MCF 10A (cell line): ENCODE results near the gene ZNF618. TPM values are rescaled to one million over a fixed set of nuclear protein-coding genes. Genes with fewer than 3 reads are reported as not detected.

Source experiments
- BruUV-seq: library from RNA; stranded (reverse); fragments of 400-500 nt; replicated peaks from 2 replicates; lab custom pipeline; 2021; lab: Mats Ljungman, UMichigan
- CTCF ChIA-PET: fragments of 300-600 bp; sonication (Branson Sonifier 250); formaldehyde crosslinking; extraction: SDS; loops from one replicate; lab custom pipeline; 2021; ENCODE audit warnings: antibody characterized with exemption, inconsistent platforms; lab: Yijun Ruan, JAX
- POLR2A ChIA-PET: fragments of 300-600, 350-650 bp; sonication (Branson Sonifier 250); formaldehyde crosslinking; extraction: SDS; loops from one replicate; lab custom pipeline; 2020; ENCODE audit warnings: antibody characterized with exemption, inconsistent platforms; lab: Yijun Ruan, JAX
- DNase-seq: peaks from one replicate; pipeline ENCODE4 v3.0.0-alpha.2; 2018; ENCODE audit not compliant: unreplicated experiment
- H3K27ac Mint-ChIP-seq: one replicate; pipeline ENCODE4 v1.8.0; 2022; ENCODE audit warnings: mild to moderate bottlenecking, low read depth, mixed read lengths; ENCODE audit not compliant: unreplicated experiment
- H3K27me3 Mint-ChIP-seq: one replicate; pipeline ENCODE4 v1.8.0; 2022; ENCODE audit warnings: mixed read lengths; ENCODE audit not compliant: insufficient read depth, unreplicated experiment
- H3K36me3 Mint-ChIP-seq: one replicate; pipeline ENCODE4 v1.8.0; 2022; ENCODE audit warnings: mild to moderate bottlenecking, moderate library complexity, mixed read lengths; ENCODE audit not compliant: insufficient read depth, unreplicated experiment
- H3K4me1 Mint-ChIP-seq: one replicate; pipeline ENCODE4 v1.8.0; 2022; ENCODE audit warnings: mixed read lengths; ENCODE audit not compliant: insufficient read depth, unreplicated experiment
- H3K4me3 Mint-ChIP-seq: one replicate; pipeline ENCODE4 v1.8.0; 2022; ENCODE audit warnings: mild to moderate bottlenecking, moderate library complexity, mixed read lengths; ENCODE audit not compliant: unreplicated experiment
- H3K9me3 Mint-ChIP-seq: one replicate; pipeline ENCODE4 v1.8.0; 2022; ENCODE audit warnings: mixed read lengths; ENCODE audit not compliant: unreplicated experiment
- CTCF ChIP-seq: fragments of 200-600 bp; IDR thresholded peaks from one replicate; pipeline ENCODE4 v1.8.0; 2022; ENCODE audit warnings: antibody characterized with exemption, mild to moderate bottlenecking; ENCODE audit not compliant: unreplicated experiment
- intact Hi-C: fragments of 100-400 bp; cut with micrococcal nuclease; formaldehyde crosslinking; loops from 2 replicates; pipeline ENCODE4 v1.14.1; 2022
- total RNA-seq: library from RNA; stranded (reverse); gene quantifications from 2 replicates; pipeline ENCODE4 v1.2.3, GENCODE V29; 2022

The ZNF618 gene
- total RNA-seq, 1 experiment from 2014 or later: 4.8 TPM

- ChIA-PET POLR2A (interaction anchor here (0.6 to 1.3 kb wide), 3 partner anchors 17 to 282 kb away, joined by 3 to 4 read pairs (median 3); no protein-coding TSS in a partner anchor), CTCF (no interaction called here)
- intact Hi-C loops: no loop called here
- Mint-ChIP-seq H3K4me3 (peak overlapping the region; percentile 18), H3K27ac (peak overlapping the region; percentile 88), H3K27me3 (no peaks in the 10 kb centered on the region), H3K36me3 (no peaks in the 10 kb centered on the region), H3K4me1 (peaks cover 26% of the 10 kb centered on the region), H3K9me3 (no peaks in the 10 kb centered on the region)
- no TSS peak for BruUV-seq
- peak; percentile 70 for DNase-seq
- no peak for TF ChIP-seq CTCF
Observed at GRCh38 chr9:113957821-113958341, 81.8 kb downstream of the ZNF618 start.

GRCh38 chr9:113958556-113958955 lies 82.4 kb downstream of the ZNF618 start:
- Mint-ChIP-seq H3K27me3 (no peaks in the 10 kb centered on the region), H3K4me3 (no peak overlapping the region), H3K36me3 (no peaks in the 10 kb centered on the region), H3K4me1 (peaks cover 26% of the 10 kb centered on the region), H3K27ac (no peak overlapping the region), H3K9me3 (no peaks in the 10 kb centered on the region)
- ChIA-PET CTCF (no interaction called here), POLR2A (interaction anchor here (1.3 kb wide), 1 partner anchor 16 kb away, joined by 3 read pairs; no protein-coding TSS in a partner anchor)
- BruUV-seq: no TSS peak
- intact Hi-C loops: no loop called here
- TF ChIP-seq CTCF: no peak
- DNase-seq: no peak

- no peak overlapping the region for H3K27ac Mint-ChIP-seq
- no TSS peak for BruUV-seq
- DNase-seq: no peak
- no peaks in the 10 kb centered on the region for H3K9me3 Mint-ChIP-seq
- TF ChIP-seq CTCF: no peak
- H3K27me3 Mint-ChIP-seq: no peaks in the 10 kb centered on the region
- ChIA-PET POLR2A (no interaction called here), CTCF (interaction anchor here (0.6 kb wide), 1 partner anchor 78 kb away, joined by 3 read pairs; no protein-coding TSS in a partner anchor)
- H3K4me3 Mint-ChIP-seq: no peak overlapping the region
- intact Hi-C loops: no loop called here
- H3K4me1 Mint-ChIP-seq: peaks cover 13% of the 10 kb centered on the region
- no peaks in the 10 kb centered on the region for H3K36me3 Mint-ChIP-seq
Observed at GRCh38 chr9:113960768-113961167, 84.7 kb downstream of the ZNF618 start.

- POLR2A ChIA-PET: no interaction called here
- intact Hi-C loops: loop anchor here (2.0 kb wide), 2 partner anchors 86 to 280 kb away; partner anchors contain the start of gene ZNF618
- no peak for DNase-seq
- Mint-ChIP-seq H3K4me1 (peaks cover 8% of the 10 kb centered on the region), H3K9me3 (no peaks in the 10 kb centered on the region), H3K36me3 (no peaks in the 10 kb centered on the region), H3K27ac (peak overlapping the region; percentile 37), H3K27me3 (no peaks in the 10 kb centered on the region), H3K4me3 (no peak overlapping the region)
- BruUV-seq: no TSS peak
- CTCF ChIA-PET: interaction anchor here (1.0 to 2.8 kb wide), 10 partner anchors 8 to 280 kb away, joined by 3 to 11 read pairs (median 4); no protein-coding TSS in a partner anchor
- no peak for TF ChIP-seq CTCF
Observed at GRCh38 chr9:113962396-113962795, 86.3 kb downstream of the ZNF618 start.
